Fibroblast of villous mesenchyme (primary cell): Measurements from ENCODE around the gene RBM14. TPM values are rescaled to one million over a fixed set of nuclear protein-coding genes. Genes with fewer than 3 reads are reported as not detected.
"Not testable (repeated sequence)": the region's sequence is repeated elsewhere in the genome, so short reads cannot be mapped to it uniquely, and the experiment has no call there.

ENCODE experiments used
- DNase-seq: peaks from one replicate; pipeline ENCODE4 v3.0.0-alpha.2; 2010; ENCODE audit warnings: low read depth
- H3K4me3 ChIP-seq: 2 replicates; pipeline ENCODE4 v1.5.1; 2011; ENCODE audit warnings: low read depth, mild to moderate bottlenecking, low read length
- CTCF ChIP-seq: IDR thresholded peaks from 2 replicates; pipeline ENCODE4 v1.5.1; 2012; ENCODE audit warnings: low read depth, mild to moderate bottlenecking, low read length; ENCODE audit not compliant: insufficient read depth
- total RNA-seq: library from RNA; depleted of rRNA; stranded (reverse); fragments of >200 nt; gene quantifications from 2 replicates; pipeline ENCODE4 v1.2.3, GENCODE V29; 2012

Gene RBM14
- total RNA-seq, 1 donor, result 32.8 TPM

- no peak overlapping the region for H3K4me3 ChIP-seq
- DNase-seq, result peak; percentile 75
- TF ChIP-seq CTCF, result peak; percentile 84
These were observed 37.3 kb upstream of the RBM14 start for GRCh38 chr11:66579017-66579606.

GRCh38 chr11:66580803-66581202 is 35.6 kb upstream of the RBM14 start:
- no peak for TF ChIP-seq CTCF
- DNase-seq, result peak; percentile 47

GRCh38 chr11:66581261-66581660 is 35.2 kb upstream of the RBM14 start:
- no peak overlapping the region for H3K4me3 ChIP-seq
- DNase-seq, result no peak
- TF ChIP-seq CTCF, result no peak

More at GRCh38 chr11:66580803-66581202, 35.6 kb upstream of the RBM14 start:
- no peak overlapping the region for H3K4me3 ChIP-seq

- H3K4me3 ChIP-seq, result not testable (repeated sequence)
These were observed 33.8 kb upstream of the RBM14 start for GRCh38 chr11:66582565-66583147.

GRCh38 chr11:66585447-66585846 is 31.0 kb upstream of the RBM14 start:
- DNase-seq, H3K4me3 ChIP-seq: not testable (repeated sequence)

More at GRCh38 chr11:66582565-66583147, 33.8 kb upstream of the RBM14 start:
- not testable (repeated sequence) for DNase-seq

- H3K4me3 ChIP-seq, result no peak overlapping the region
- DNase-seq, result no peak
- no peak for TF ChIP-seq CTCF
These were observed 30.3 kb upstream of the RBM14 start for GRCh38 chr11:66586136-66586535.

GRCh38 chr11:66589315-66589714 is 27.1 kb upstream of the RBM14 start:
- H3K4me3 ChIP-seq, DNase-seq: not testable (repeated sequence)

GRCh38 chr11:66589996-66590675 is 26.3 kb upstream of the RBM14 start:
- H3K4me3 ChIP-seq, result no peak overlapping the region
- no peak for DNase-seq
- no peak for TF ChIP-seq CTCF
